BJ (cell line): ENCODE results near the gene DOK3. TPM values are rescaled to one million over a fixed set of nuclear protein-coding genes. Genes with fewer than 3 reads are reported as not detected.

Source experiments
- CTCF ChIA-PET: fragments of 350-600 bp; formaldehyde crosslinking; extraction: SDS; loops from one replicate; lab custom pipeline; 2021; ENCODE audit warnings: antibody characterized with exemption, inconsistent platforms; lab: Yijun Ruan, JAX
- POLR2A ChIA-PET: fragments of 300-600 bp; sonication (Branson Sonifier 250); formaldehyde crosslinking; extraction: SDS; loops from one replicate; lab custom pipeline; 2021; ENCODE audit warnings: antibody characterized with exemption; lab: Charles Lee
- DNase-seq: peaks from one replicate; pipeline ENCODE4 v3.0.0-alpha.2; 2011; ENCODE audit warnings: low read depth
- H3K27me3 ChIP-seq: 2 replicates; pipeline ENCODE4 v1.6.0; 2011; ENCODE audit warnings: low read length; ENCODE audit not compliant: control insufficient read depth, insufficient read depth
- H3K36me3 ChIP-seq: 2 replicates; pipeline ENCODE4 v1.5.1; 2011; ENCODE audit warnings: low read length; ENCODE audit not compliant: control insufficient read depth, insufficient read depth
- H3K4me3 ChIP-seq: 2 replicates; pipeline ENCODE4 v1.5.1; 2011; ENCODE audit warnings: low read depth, mild to moderate bottlenecking, control low read depth, low read length
- CTCF ChIP-seq: IDR thresholded peaks from 2 replicates; pipeline ENCODE4 v1.5.1; 2011; ENCODE audit warnings: low read depth, mild to moderate bottlenecking, control low read depth, inconsistent platforms, low read length, moderate library complexity; ENCODE audit not compliant: insufficient read depth
- polyA minus RNA-seq: library from RNA; depleted of rRNA, polyadenylated mRNA; stranded (reverse); fragments of >200 nt; gene quantifications from 2 replicates; pipeline ENCODE4 v1.2.3, GENCODE V29; 2011; rRNA and poly(A)+ RNA removed
- polyA plus RNA-seq: library from polyadenylated mRNA; depleted of rRNA; stranded (reverse); fragments of >200 nt; gene quantifications from 2 replicates; pipeline ENCODE4 v1.2.3, GENCODE V29; 2011; rRNA removed

Gene DOK3
- polyA plus RNA-seq (0.92 and 1.2 TPM in 2 replicates), polyA minus RNA-seq (0.76 TPM in 1 of 2 replicates, not detected in the other)

- ChIA-PET CTCF (interaction anchor here (1.0 to 3.6 kb wide), 5 partner anchors 8 to 119 kb away, joined by 5 to 26 read pairs (median 6); no protein-coding TSS in a partner anchor), POLR2A (no interaction called here)
- H3K27me3 ChIP-seq: no peaks in the 10 kb centered on the region
- no peak within 1 kb of the TSS for H3K4me3 ChIP-seq
- DNase-seq: no peak
- peaks cover 36% of the 10 kb centered on the region for H3K36me3 ChIP-seq
- TF ChIP-seq CTCF: no peak
Measured at GRCh38 chr5:177509381-177509951, at the start of gene DOK3. Gene DOK3 (minus strand): TSS chr5:177509826. CDS start chr5:177509540, 286 bp downstream.

GRCh38 chr5:177557796-177558195 is 48.2 kb upstream of the DOK3 start:
- ChIA-PET POLR2A (no interaction called here), CTCF (interaction anchor here (0.6 to 2.0 kb wide), 2 partner anchors 9 to 122 kb away, joined by 3 to 5 read pairs; no protein-coding TSS in a partner anchor)
- Histone ChIP-seq H3K27me3 (peaks cover 3% of the 10 kb centered on the region; the same call in 1 of the 2 replicates), H3K36me3 (no peaks in the 10 kb centered on the region), H3K4me3 (no peak overlapping the region)
- DNase-seq: no peak
- no peak for TF ChIP-seq CTCF

GRCh38 chr5:177557041-177557647 is 47.5 kb upstream of the DOK3 start:
- TF ChIP-seq CTCF: no peak
- ChIA-PET CTCF (interaction anchor here (0.5 to 2.0 kb wide), 2 partner anchors 8 to 14 kb away, joined by 3 to 5 read pairs; no protein-coding TSS in a partner anchor), POLR2A (no interaction called here)
- DNase-seq: no peak
- H3K36me3 ChIP-seq: no peaks in the 10 kb centered on the region
- no peak overlapping the region for H3K4me3 ChIP-seq
- H3K27me3 ChIP-seq: no peaks in the 10 kb centered on the region

- no peak overlapping the region for H3K4me3 ChIP-seq
- POLR2A ChIA-PET: no interaction called here
- DNase-seq: no peak
- no peak for TF ChIP-seq CTCF
- 0 out of 2 replicates have a peak, but pooled peaks cover 1% of the 10 kb centered on the region for H3K36me3 ChIP-seq
- CTCF ChIA-PET: interaction anchor here (1.2 kb wide), 1 partner anchor 25 kb away, joined by 3 read pairs; no protein-coding TSS in a partner anchor
- H3K27me3 ChIP-seq: no peaks in the 10 kb centered on the region
Measured at GRCh38 chr5:177555665-177556064, 46.0 kb upstream of the DOK3 start.

- no peak for TF ChIP-seq CTCF
- Histone ChIP-seq H3K27me3 (no peaks in the 10 kb centered on the region), H3K4me3 (no peak overlapping the region), H3K36me3 (0 out of 2 replicates have a peak, but pooled peaks cover 3% of the 10 kb centered on the region)
- no peak for DNase-seq
- POLR2A ChIA-PET: no interaction called here
- CTCF ChIA-PET: interaction anchor here (1.2 kb wide), 1 partner anchor 24 kb away, joined by 3 read pairs; no protein-coding TSS in a partner anchor
Measured at GRCh38 chr5:177555228-177555627, 45.6 kb upstream of the DOK3 start.
